HG03039 (cell line): Measurements from ENCODE around the gene MRPL41.
"Not testable (repeated sequence)": the region's sequence is repeated elsewhere in the genome, so short reads cannot be mapped to it uniquely, and the experiment has no call there.

ENCODE experiments used
- ATAC-seq: cut with Tn5 transposase; IDR thresholded peaks from one replicate; pipeline ENCODE4 v1.9.1; 2021; ENCODE audit warnings: mild to moderate bottlenecking, moderate library complexity; ENCODE audit not compliant: unreplicated experiment

MRPL41 gene

GRCh38 chr9:137550958-137551263, 768 bp upstream of the MRPL41 start:
- ATAC-seq: not testable (repeated sequence)

- peak; percentile 6 for ATAC-seq
These were observed 516 bp downstream of the MRPL41 start for GRCh38 chr9:137552022-137552768.

- ATAC-seq: not testable (repeated sequence)
These were observed 2.0 kb downstream of the MRPL41 start for GRCh38 chr9:137553654-137554053.

- ATAC-seq: no peak
These were observed 2.7 kb downstream of the MRPL41 start for GRCh38 chr9:137554349-137554748.

GRCh38 chr9:137555179-137555578, 3.5 kb downstream of the MRPL41 start:
- ATAC-seq: no peak

GRCh38 chr9:137556069-137556838, 4.6 kb downstream of the MRPL41 start:
- no peak for ATAC-seq

- no peak for ATAC-seq
These were observed 6.4 kb downstream of the MRPL41 start for GRCh38 chr9:137558127-137558526.

GRCh38 chr9:137564134-137564533, 12.5 kb downstream of the MRPL41 start:
- no peak for ATAC-seq

GRCh38 chr9:137564817-137565411, 13.2 kb downstream of the MRPL41 start:
- no peak for ATAC-seq

- not testable (repeated sequence) for ATAC-seq
These were observed 16.8 kb downstream of the MRPL41 start for GRCh38 chr9:137568445-137568844.

- no peak for ATAC-seq
These were observed 18.0 kb downstream of the MRPL41 start for GRCh38 chr9:137569609-137570203.

- no peak for ATAC-seq
These were observed 18.9 kb downstream of the MRPL41 start for GRCh38 chr9:137570566-137570965.

GRCh38 chr9:137574192-137574591, 22.5 kb downstream of the MRPL41 start:
- no peak for ATAC-seq

- ATAC-seq: no peak
These were observed 23.7 kb downstream of the MRPL41 start for GRCh38 chr9:137575364-137575715.

GRCh38 chr9:137575716-137576411, 24.2 kb downstream of the MRPL41 start:
- no peak for ATAC-seq

GRCh38 chr9:137578518-137579258, 27.0 kb downstream of the MRPL41 start, which contains the start of gene DPH7:
TSS of gene DPH7 (minus strand) at chr9:137578925. CDS start at chr9:137578777, 148 bp downstream.
- peak; percentile 83 for ATAC-seq

- ATAC-seq: no peak
These were observed 27.6 kb downstream of the MRPL41 start for GRCh38 chr9:137579259-137579604.

- ATAC-seq: no peak
These were observed 28.7 kb downstream of the MRPL41 start for GRCh38 chr9:137580209-137580953.

- ATAC-seq: no peak
These were observed 29.3 kb downstream of the MRPL41 start for GRCh38 chr9:137580954-137581322.
